GM18858 (cell line): ENCODE results near the gene IGFLR1.

Source experiments
- ATAC-seq: cut with Tn5 transposase; IDR thresholded peaks from one replicate; pipeline ENCODE4 v1.9.1; 2021; ENCODE audit not compliant: unreplicated experiment

IGFLR1 gene

GRCh38 chr19:35756377-35757230 is 14.4 kb upstream of the IGFLR1 start, which contains the start of gene HSPB6:
HSPB6 (minus strand) TSS chr19:35757029; CDS start chr19:35757008, 21 bp downstream.
- no peak for ATAC-seq

GRCh38 chr19:35755550-35756376 is 13.5 kb upstream of the IGFLR1 start:
- ATAC-seq = no peak

- ATAC-seq = no peak
Measured at GRCh38 chr19:35755131-35755549, 12.9 kb upstream of the IGFLR1 start.

GRCh38 chr19:35754370-35755130 is 12.3 kb upstream of the IGFLR1 start:
- ATAC-seq = no peak

GRCh38 chr19:35753634-35754369 is 11.6 kb upstream of the IGFLR1 start:
- no peak for ATAC-seq

GRCh38 chr19:35752746-35753350 is 10.6 kb upstream of the IGFLR1 start:
- ATAC-seq = no peak

GRCh38 chr19:35751839-35752745 is 9.8 kb upstream of the IGFLR1 start:
- ATAC-seq = no peak

- ATAC-seq = no peak
Measured at GRCh38 chr19:35750167-35750566, 7.9 kb upstream of the IGFLR1 start.

- ATAC-seq = peak; percentile 65
Measured at GRCh38 chr19:35748106-35749020, 6.1 kb upstream of the IGFLR1 start, which contains the start of gene LIN37. LIN37 (plus strand) TSS chr19:35748576; CDS start chr19:35748725, 149 bp downstream.

GRCh38 chr19:35746531-35746930 is 4.3 kb upstream of the IGFLR1 start:
- no peak for ATAC-seq

GRCh38 chr19:35746087-35746462 is 3.8 kb upstream of the IGFLR1 start:
- no peak for ATAC-seq

- ATAC-seq = peak; percentile 38
Measured at GRCh38 chr19:35745328-35746086, 3.3 kb upstream of the IGFLR1 start, which contains the start of the genes PSENEN and U2AF1L4. PSENEN (plus strand) TSS chr19:35745651; CDS start chr19:35745931, 280 bp downstream. U2AF1L4 (minus strand) TSS chr19:35745418; CDS start chr19:35745391, 27 bp downstream.

- ATAC-seq = no peak
Measured at GRCh38 chr19:35744430-35745327, 2.4 kb upstream of the IGFLR1 start.

GRCh38 chr19:35743640-35744429 is 1.6 kb upstream of the IGFLR1 start:
- no peak for ATAC-seq

- no peak for ATAC-seq
Measured at GRCh38 chr19:35741203-35741515, 1.1 kb downstream of the IGFLR1 start.
